Skeletal muscle satellite cell (primary cell): ENCODE measurements around the gene ASAP3.

Experiments used
- H3K27me3 ChIP-seq: 2 replicates; pipeline ENCODE4 v1.7.0; 2013; ENCODE audit warnings: low read length; ENCODE audit not compliant: control insufficient read depth, insufficient read depth
- H3K36me3 ChIP-seq: 2 replicates; pipeline ENCODE4 v1.7.0; 2013; ENCODE audit warnings: mild to moderate bottlenecking, control low read depth, low read length; ENCODE audit not compliant: insufficient read depth
- H3K4me1 ChIP-seq: 2 replicates; pipeline ENCODE4 v1.7.0; 2013; ENCODE audit warnings: low read length; ENCODE audit not compliant: control insufficient read depth, insufficient read depth
- H3K4me2 ChIP-seq: 2 replicates; pipeline ENCODE4 v1.7.0; 2013; ENCODE audit warnings: mild to moderate bottlenecking, low read length
- H3K4me3 ChIP-seq: 2 replicates; pipeline ENCODE4 v1.7.0; 2013; ENCODE audit warnings: low read length
- H3K9ac ChIP-seq: 2 replicates; pipeline ENCODE4 v1.7.0; 2013; ENCODE audit warnings: mild to moderate bottlenecking, low read depth, low read length, moderate library complexity
- H3K9me3 ChIP-seq: replicated peaks from 2 replicates; pipeline ENCODE4 v1.7.0; 2013; ENCODE audit warnings: mild to moderate bottlenecking, control low read depth, low read length

The ASAP3 gene

DNA sequence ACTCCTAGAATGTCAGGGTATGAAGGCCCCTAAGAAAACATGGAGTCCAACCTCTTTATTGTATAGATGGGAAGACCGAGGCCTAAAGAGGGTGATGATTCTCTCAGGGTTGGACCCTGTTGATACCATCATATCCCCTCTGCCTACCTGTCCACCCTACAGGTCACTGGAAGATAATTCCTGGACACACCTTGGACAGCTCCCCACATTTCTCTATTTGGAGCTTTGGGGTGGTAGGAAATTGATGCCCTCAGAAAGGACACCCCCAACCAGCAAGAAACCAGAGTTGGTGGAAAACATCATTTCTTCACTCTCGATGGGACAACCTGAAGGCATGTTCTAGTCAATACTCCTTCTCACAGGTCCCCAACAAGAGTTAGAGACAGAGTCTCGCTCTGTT is 56.4 kb downstream of the ASAP3 start:
- no peak overlapping the region for H3K9ac ChIP-seq
- H3K9me3 ChIP-seq = no peaks in the 10 kb centered on the region
- no peaks in the 10 kb centered on the region for H3K36me3 ChIP-seq
- peaks cover 19% of the 10 kb centered on the region for H3K27me3 ChIP-seq
- H3K4me3 ChIP-seq = no peak overlapping the region
- H3K4me2 ChIP-seq = no peak overlapping the region
- peaks cover 15% of the 10 kb centered on the region for H3K4me1 ChIP-seq

DNA sequence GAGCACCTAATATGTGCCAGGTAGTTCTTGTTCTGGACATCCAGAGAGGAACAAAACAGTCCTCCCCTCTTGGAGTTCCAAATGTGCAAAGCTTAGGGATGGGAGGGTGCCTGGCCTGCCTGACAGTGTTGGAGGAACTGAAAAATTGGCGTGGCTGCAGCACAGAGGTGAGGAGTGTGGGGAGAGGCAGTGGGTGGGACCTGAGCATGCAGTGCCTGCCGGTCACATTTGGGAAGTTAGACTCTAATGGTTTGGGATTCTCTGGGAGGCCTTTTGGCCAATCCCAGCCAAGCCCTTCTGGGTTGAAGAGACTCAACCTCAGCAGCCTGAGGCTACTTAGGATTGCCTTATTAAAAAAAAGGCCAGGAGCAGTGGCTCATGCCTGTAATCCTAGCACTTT is 57.2 kb downstream of the ASAP3 start:
- H3K4me2 ChIP-seq = no peak overlapping the region
- H3K36me3 ChIP-seq = no peaks in the 10 kb centered on the region
- H3K4me3 ChIP-seq = no peak overlapping the region

GRCh38 chr1:23425193-23425494 is 58.8 kb downstream of the ASAP3 start:
- Histone ChIP-seq H3K36me3 (no peaks in the 10 kb centered on the region), H3K4me1 (peaks cover 24% of the 10 kb centered on the region), H3K4me3 (peak overlapping the region; percentile 68), H3K27me3 (peaks cover 16% of the 10 kb centered on the region), H3K9me3 (no peaks in the 10 kb centered on the region), H3K9ac (no peak overlapping the region), H3K4me2 (peak overlapping the region; percentile 90)

More for the DNA sequence above, 57.2 kb downstream of the ASAP3 start:
- peaks cover 19% of the 10 kb centered on the region for H3K27me3 ChIP-seq
- no peaks in the 10 kb centered on the region for H3K9me3 ChIP-seq
- peaks cover 23% of the 10 kb centered on the region for H3K4me1 ChIP-seq
- H3K9ac ChIP-seq = no peak overlapping the region

- peak within 1 kb of the TSS; percentile 51 for H3K9ac ChIP-seq
- H3K4me1 ChIP-seq = peaks cover 24% of the 10 kb centered on the region
- no peaks in the 10 kb centered on the region for H3K36me3 ChIP-seq
- H3K4me2 ChIP-seq = peak within 1 kb of the TSS; percentile 90
- H3K4me3 ChIP-seq = peak within 1 kb of the TSS; percentile 68
- peaks cover 15% of the 10 kb centered on the region for H3K27me3 ChIP-seq
- H3K9me3 ChIP-seq = no peaks in the 10 kb centered on the region
Measured at GRCh38 chr1:23424293-23425192, 59.4 kb downstream of the ASAP3 start, which contains the start of gene TCEA3. Gene TCEA3 (minus strand): TSS chr1:23424748. CDS start chr1:23424633, 115 bp downstream.

DNA sequence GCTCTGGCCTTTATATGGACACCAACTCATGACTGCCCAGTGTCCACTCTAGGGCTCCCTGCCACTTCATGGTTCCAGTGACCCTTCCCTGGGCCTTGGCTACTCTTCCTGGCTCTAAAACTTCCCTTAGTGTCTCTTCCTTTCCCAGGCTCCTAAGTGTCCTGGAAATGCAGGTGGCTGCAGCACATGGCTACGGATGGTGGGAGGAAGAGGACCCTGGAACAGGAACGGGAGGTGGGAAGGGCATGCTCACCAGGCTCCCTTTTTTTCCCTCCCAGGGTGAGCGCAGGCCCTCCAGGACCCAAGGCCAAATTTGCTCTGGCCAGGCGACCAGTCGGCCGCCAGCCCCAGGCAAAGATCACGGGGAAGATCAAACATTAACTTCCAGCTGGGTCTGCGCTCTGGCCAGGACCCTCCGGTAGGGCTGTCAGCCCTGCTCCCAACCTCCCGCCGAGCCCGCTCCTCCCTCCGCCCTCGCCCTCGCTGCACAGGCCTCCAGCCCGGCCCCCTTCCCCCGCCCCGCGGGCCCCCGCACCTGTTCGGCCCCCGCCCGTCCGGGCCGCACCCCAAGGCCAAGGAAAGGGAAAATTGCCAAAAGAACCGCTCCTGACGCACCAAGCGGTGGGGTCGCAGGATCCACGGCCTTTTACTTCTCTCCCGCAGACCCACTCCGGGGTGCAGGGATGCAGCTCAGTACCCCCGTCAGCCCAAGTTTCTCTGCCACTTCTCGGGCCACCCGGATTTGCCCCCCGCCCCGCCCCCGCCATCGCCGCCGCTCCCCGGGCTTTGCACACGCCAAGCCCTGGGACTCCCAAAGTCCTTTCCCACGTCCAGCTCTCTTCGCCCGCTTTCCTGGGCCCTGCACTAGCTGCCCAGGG is 60.3 kb downstream of the ASAP3 start:
- Histone ChIP-seq H3K36me3 (no peaks in the 10 kb centered on the region), H3K4me3 (peak overlapping the region; percentile 68)

DNA sequence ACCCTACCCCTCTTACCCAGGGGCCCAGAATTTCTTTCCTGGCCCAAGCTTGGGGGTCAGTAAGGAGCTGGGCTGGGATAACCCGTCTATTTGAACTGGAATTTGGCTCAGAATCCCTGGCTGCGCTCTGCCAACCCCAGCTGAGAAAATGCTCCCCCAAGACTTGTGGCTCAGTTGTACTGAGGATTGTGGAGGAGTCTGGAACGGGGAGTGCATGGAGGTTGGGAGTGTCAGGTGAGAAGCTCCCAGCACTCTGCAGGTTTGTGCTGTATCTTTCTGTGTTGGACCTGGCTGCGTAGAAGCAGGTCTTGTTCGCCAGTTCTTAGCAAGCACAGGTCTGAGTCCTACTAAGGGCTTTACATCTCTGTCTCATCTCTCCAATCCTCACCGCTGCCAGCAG is 61.0 kb downstream of the ASAP3 start:
- Histone ChIP-seq H3K36me3 (no peaks in the 10 kb centered on the region), H3K9ac (no peak overlapping the region), H3K4me3 (no peak overlapping the region), H3K4me1 (peaks cover 24% of the 10 kb centered on the region), H3K4me2 (no peak overlapping the region), H3K27me3 (peaks cover 9% of the 10 kb centered on the region), H3K9me3 (no peaks in the 10 kb centered on the region)

More for the DNA sequence above, 60.3 kb downstream of the ASAP3 start:
- peaks cover 24% of the 10 kb centered on the region for H3K4me1 ChIP-seq
- H3K9me3 ChIP-seq = no peaks in the 10 kb centered on the region
- peak overlapping the region; percentile 51 for H3K9ac ChIP-seq
- H3K4me2 ChIP-seq = peak overlapping the region; percentile 90
- H3K27me3 ChIP-seq = peaks cover 12% of the 10 kb centered on the region

GRCh38 chr1:23422241-23422877 is 61.6 kb downstream of the ASAP3 start:
- no peak overlapping the region for H3K9ac ChIP-seq

GRCh38 chr1:23421753-23422240 is 62.2 kb downstream of the ASAP3 start:
- Histone ChIP-seq H3K27me3 (peaks cover 9% of the 10 kb centered on the region), H3K9ac (no peak overlapping the region), H3K4me3 (peak overlapping the region; percentile 25), H3K9me3 (no peaks in the 10 kb centered on the region), H3K4me2 (peak overlapping the region; percentile 39), H3K4me1 (peaks cover 24% of the 10 kb centered on the region), H3K36me3 (no peaks in the 10 kb centered on the region)

More at GRCh38 chr1:23422241-23422877, 61.6 kb downstream of the ASAP3 start:
- peak overlapping the region; percentile 39 for H3K4me2 ChIP-seq
- H3K9me3 ChIP-seq = no peaks in the 10 kb centered on the region
- peaks cover 9% of the 10 kb centered on the region for H3K27me3 ChIP-seq
- no peaks in the 10 kb centered on the region for H3K36me3 ChIP-seq
- H3K4me3 ChIP-seq = peak overlapping the region; percentile 25
- H3K4me1 ChIP-seq = peaks cover 24% of the 10 kb centered on the region

- Histone ChIP-seq H3K36me3 (no peaks in the 10 kb centered on the region), H3K4me2 (no peak overlapping the region), H3K9ac (no peak overlapping the region), H3K27me3 (peaks cover 6% of the 10 kb centered on the region), H3K4me3 (no peak overlapping the region), H3K9me3 (no peaks in the 10 kb centered on the region), H3K4me1 (peaks cover 24% of the 10 kb centered on the region)
Measured at GRCh38 chr1:23421343-23421742, 62.6 kb downstream of the ASAP3 start.

GRCh38 chr1:23420778-23421177 is 63.2 kb downstream of the ASAP3 start:
- H3K4me3 ChIP-seq = no peak overlapping the region
- H3K9ac ChIP-seq = no peak overlapping the region
- peaks cover 24% of the 10 kb centered on the region for H3K4me1 ChIP-seq
- no peak overlapping the region for H3K4me2 ChIP-seq
- H3K9me3 ChIP-seq = no peaks in the 10 kb centered on the region
- H3K36me3 ChIP-seq = no peaks in the 10 kb centered on the region
- peaks cover 5% of the 10 kb centered on the region for H3K27me3 ChIP-seq

GRCh38 chr1:23419180-23419579 is 64.8 kb downstream of the ASAP3 start:
- H3K9ac ChIP-seq = no peak overlapping the region
- H3K4me3 ChIP-seq = no peak overlapping the region
- no peaks in the 10 kb centered on the region for H3K9me3 ChIP-seq
- no peaks in the 10 kb centered on the region for H3K36me3 ChIP-seq
- no peaks in the 10 kb centered on the region for H3K27me3 ChIP-seq
- H3K4me2 ChIP-seq = no peak overlapping the region
- peaks cover 15% of the 10 kb centered on the region for H3K4me1 ChIP-seq
